Glomerular endothelial cell (primary cell): Measurements from ENCODE around the gene SPSB4. TPM values are rescaled to one million over a fixed set of nuclear protein-coding genes. Genes with fewer than 3 reads are reported as not detected.

Experiments used
- DNase-seq: peaks from one replicate; pipeline ENCODE4 v3.0.0-alpha.2; 2011; ENCODE audit warnings: low read depth, low spot score; ENCODE audit errors: extremely low read depth
- total RNA-seq: library from RNA; depleted of rRNA; stranded (reverse); fragments of >200 nt; gene quantifications from 2 replicates; pipeline ENCODE4 v1.2.3, GENCODE V29; 2015

The SPSB4 gene
- total RNA-seq, 1 donor from 2014 or later, result not detected

DNA sequence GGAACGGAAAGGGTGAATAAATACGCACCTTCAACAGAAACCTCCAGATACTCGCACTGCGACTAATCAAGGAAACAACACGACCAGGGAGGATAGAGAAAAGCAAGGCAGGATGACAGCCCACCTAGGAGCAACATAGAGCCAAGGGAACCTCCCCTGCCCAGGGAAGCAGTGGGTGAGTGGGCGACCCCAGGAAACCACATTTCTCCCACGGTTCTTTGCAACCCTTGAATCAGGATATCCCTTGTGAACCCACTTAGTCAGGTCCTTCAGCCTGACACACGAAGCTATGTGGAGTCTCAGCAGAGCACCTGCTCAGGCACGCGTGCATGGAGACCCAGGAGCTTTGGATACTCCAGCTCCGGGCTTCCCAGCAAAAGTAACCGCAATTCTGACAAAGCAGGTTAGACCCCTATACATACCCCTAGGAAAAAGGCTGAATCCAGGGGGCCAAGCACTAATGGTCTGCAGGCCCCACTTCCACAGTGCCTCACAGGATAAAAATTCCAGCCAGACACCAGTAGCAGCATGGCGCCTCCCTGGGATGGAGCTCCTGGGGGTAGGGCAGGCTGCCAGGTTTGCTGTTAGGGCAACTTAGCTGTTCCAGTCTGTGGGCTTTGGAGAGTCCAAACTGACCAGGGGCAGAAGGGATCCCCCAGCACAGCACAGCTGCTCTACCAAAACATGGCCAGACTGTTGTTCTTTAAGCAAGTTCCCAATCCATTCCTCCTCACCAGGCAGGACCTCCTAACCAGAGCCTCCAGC is 142.1 kb downstream of the SPSB4 start:
- DNase-seq, result no peak

Other genes starting within 250 kb of the SPSB4 start
- gene SLC25A36, start 109.5 kb upstream of the SPSB4 start, total RNA-seq, result 42.5 and 44.5 TPM in 2 replicates
- gene PXYLP1, start 180.5 kb downstream of the SPSB4 start, total RNA-seq, result 1.8 and 2.9 TPM in 2 replicates